SKM-1 treated with dmso at 0.1 percent for 144 hours (cell line): ENCODE data around the gene ACO2.
"Not testable (repeated sequence)": the region's sequence is repeated elsewhere in the genome, so short reads cannot be mapped to it uniquely, and the experiment has no call there.

ENCODE experiments used
- DNase-seq: peaks from one replicate; lab custom pipeline; 2025; ENCODE audit not compliant: unreplicated experiment; lab: John Stamatoyannopoulos, UW

Gene ACO2

DNA sequence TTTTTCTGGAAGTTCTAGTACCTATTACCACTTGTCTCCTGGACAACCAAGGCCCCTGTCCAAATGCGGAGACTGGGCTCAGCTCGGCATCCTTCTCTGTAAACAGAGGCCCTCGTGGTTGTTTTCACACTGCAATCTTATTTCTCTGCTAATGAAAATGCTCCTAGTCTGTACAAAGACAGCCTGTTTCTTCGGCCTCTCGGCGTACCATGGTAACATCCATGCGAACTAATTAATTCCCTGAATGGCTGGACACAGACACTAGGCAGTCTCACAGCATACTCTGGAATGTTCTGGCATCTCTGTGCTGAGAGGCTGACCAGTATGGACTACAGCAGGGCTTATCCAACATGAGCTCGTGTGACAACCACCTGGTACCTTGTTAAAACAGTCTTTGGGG, 69.7 kb downstream of the ACO2 start:
- no peak for DNase-seq

DNA sequence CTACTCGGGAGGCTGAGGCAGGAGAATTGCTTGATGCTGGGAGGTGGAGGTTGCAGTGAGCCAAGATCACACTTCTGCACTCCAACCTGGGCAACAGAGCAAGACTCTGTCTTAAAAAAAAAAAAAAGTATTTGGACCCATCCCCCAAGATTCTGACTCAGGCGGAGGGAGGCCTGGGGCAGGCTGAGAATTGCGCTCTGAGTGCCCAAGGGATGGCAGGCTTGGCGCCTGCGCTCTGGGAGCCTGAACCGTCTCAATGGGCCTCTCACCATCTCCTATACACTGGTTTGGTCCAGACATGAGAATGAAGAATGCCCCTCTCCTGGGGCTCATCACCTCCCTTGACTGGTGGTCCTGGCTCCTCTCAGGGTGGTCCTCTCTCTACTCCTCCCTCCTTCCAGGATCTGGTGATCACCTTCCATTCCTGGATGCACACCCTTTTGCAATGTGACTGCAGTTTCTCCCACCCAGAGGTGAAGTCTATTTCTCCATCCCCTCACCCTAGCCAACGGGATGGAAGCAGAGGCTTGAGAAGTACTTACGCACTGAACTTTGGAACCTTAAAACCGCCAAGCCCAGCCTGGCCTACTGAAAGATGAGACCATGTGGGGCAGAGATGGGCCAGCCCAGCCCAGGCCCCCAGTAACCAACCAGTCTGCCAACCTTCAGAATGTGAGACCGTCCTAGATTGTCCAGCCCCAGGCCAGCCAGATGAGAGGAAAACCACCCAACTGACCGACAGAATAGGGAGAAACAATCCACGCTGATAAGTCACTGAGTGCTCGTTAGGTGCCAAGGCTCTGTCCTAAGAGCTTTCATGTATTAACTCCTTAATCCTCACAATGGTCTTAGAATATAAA, 70.5 kb downstream of the ACO2 start:
- DNase-seq, result no peak

DNA sequence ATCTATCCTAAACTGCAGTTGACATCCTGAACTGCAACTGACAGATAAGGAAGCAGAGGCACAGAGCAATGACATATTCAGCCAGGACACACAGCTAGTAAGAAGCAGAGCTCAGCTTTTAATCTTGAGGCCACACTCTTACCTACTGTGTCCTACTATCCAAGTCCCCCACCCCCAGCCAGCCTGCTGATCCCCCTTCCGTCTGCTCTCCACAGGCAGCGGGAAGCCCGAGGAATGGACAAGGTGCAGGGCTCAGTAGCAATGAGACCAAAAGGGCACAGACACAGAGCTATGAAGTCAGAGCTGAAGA, 71.0 kb downstream of the ACO2 start:
- DNase-seq, result no peak

DNA sequence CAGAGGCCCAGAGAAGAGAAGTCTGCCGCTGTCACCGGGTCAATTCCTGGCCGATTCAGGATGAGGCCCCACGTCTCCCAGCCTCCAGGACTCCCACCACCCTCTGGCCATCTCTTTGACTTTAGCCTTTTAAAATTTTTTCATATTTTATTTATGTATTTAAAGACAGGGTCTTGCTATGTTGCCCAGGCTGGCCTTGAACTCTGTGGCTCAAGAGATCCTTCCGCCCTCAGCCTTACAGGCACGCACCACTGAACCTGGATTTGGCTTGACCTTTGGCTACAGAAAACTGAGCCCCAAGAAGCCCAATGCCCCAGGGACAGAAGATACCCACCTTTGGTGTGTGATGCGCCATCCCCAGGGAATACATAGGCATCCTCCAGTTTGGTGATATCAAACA, 71.4 kb downstream of the ACO2 start:
- no peak for DNase-seq

DNA sequence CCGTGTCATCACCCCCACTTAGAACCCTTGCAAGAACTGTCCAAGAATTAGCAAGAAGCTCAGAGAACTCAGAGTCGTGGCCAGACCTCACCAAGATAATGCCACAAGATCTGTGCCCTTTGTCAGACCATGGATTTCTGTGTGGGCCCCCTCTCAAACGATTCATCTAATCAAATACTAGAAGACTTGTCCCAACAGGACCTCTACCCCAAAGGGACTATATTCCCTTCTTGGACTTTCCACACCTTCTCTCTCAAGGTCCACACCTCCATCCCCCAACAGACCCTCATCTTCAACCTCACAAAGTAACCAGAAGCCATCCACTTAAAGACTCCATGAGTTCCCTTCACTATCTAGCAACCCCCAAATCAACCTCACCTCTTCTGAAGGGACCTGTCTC, 72.6 kb downstream of the ACO2 start:
- DNase-seq, result no peak

DNA sequence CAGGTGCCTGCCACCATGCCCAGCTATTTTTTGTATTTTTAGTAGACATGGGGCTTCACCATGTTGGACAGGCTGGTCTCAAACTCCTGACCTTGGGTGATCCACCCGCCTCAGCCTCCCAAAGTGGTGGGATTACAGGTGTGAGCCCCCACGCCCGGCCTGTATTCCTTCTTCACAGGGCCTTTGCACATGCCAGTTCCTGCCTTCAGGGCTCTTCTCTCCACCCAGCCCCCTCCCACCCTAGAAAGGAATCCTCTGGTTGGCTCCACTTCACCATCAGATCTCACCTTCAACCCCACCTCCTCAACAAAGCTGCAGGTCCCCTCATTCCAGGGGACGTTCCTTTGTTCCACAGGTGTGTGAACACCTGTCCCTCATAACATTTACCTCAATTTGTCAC, 73.3 kb downstream of the ACO2 start:
- DNase-seq, result no peak

DNA sequence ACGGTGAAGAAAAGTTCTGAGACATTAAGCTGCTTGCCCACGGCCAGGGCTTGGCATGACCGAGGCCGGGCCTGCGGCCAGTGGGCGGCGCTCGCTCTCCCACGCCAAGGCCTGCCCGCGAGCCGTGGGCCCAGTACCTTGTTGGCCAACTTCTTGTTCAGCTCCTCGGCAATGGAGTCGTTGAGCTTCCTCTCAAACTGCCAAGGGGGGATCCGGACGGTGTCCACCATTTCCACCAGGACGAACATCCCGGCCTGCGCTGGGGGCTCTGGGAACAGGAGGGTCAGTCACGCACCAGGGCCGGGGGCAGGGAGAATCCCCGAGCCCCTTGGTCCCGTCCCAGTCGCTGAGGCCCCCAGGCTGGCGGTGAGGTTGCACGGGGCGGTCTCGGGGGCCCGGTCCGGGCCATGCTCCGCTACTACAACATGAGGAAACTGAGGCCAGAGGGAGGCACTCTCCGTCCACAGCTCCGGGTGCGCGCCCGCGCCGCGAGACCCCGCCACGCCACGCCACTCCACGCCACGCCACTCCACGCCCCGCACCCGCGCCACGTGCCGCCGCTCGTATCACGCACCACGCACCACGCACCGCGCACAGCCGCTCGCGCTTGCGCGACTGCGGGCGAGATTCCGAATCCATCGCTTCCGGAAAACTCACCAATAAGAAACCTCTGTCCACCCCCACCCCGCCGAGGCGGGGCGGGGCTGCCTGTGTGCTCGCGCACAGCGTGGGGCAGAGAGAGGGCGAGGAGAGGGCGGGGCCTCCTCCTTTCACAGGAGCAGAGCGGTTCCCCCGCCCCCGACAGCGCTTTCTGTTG, 75.1 kb downstream of the ACO2 start, which contains the start of gene POLR3H:
POLR3H (minus strand) TSS at position 617 of the 817 bp plus-strand sequence; CDS start at position 248, 369 bp downstream.
- peak; percentile 95 for DNase-seq

DNA sequence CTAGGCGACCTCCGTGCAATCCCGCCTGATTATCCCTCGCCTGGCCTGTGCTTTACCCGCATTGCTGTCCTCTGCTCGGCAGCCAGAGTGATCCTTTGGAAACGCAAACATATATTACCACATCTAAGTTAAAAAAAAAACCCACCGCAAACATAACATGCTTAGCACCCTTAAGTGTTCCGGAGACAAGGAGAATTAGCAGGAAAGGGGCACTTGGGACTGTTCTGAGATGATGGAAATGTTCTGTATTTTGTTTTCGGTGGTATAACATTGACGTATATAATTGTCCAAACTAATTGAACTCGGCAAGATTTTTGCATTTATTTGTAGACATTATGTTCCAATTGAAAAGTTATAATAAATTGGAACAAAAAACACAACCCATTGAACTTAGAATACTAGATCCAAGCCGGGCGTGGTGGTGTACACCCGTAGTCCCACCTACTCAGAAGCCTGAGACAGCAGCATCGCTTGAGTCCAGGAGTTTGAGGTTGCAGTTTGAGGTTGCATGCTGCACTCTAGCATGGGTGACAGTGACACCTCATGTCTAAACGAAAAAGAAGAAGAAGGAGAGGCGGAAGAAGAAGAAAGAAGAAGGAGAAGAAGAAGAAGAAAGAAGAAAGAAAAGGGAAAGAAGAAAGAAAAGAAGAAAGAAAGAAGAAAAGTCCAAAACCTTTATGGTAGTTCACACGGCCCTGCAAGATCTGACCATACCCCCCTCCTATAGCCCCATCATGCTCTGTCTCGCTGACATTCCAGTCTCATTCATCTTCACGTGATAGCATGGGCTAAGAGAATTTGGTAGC, 76.0 kb downstream of the ACO2 start:
- DNase-seq, result no peak

DNA sequence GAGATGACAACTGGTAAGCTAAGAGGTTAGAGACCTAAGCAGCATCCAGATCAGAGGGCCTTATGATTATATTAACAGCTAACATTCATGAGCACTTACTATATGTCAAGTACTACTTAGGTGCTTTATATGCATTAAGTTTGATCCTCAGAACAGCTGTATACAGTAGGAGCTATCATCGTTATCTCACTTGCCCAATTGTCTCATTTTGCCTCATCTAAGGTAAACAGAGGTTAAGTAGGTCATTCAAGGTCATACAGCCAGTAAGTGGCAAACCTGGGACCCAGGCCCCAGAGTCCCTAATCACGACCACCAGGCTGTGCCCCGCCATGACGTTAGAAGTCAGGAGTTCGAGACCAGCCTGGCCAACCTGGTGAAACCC, 79.9 kb downstream of the ACO2 start:
- DNase-seq, result no peak

DNA sequence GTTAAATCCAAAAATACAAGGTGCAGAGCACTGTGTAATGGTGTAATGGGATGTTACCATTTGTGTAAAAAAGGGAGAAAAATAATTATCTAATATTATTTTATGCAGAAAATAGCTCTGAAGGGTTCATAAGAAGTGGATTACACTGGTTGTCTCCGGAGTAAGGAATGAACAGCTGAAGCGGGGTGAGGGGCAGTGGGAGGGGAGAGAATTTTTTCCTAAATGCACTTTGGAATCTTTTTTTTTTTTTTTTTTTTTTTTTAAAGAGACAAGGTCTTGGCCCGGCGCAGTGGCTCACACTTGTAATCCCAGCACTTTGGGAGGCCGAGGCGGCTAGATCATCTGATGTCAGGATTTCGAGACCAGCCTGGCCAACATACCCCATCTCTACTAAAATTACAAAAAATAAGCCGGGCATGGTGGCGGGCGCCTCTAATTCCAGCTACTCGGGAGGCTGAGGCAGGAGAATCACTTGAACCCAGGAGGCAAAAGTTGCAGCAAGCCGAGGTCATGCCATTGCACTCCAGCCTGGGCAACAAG, 82.1 kb downstream of the ACO2 start:
- DNase-seq, result no peak

DNA sequence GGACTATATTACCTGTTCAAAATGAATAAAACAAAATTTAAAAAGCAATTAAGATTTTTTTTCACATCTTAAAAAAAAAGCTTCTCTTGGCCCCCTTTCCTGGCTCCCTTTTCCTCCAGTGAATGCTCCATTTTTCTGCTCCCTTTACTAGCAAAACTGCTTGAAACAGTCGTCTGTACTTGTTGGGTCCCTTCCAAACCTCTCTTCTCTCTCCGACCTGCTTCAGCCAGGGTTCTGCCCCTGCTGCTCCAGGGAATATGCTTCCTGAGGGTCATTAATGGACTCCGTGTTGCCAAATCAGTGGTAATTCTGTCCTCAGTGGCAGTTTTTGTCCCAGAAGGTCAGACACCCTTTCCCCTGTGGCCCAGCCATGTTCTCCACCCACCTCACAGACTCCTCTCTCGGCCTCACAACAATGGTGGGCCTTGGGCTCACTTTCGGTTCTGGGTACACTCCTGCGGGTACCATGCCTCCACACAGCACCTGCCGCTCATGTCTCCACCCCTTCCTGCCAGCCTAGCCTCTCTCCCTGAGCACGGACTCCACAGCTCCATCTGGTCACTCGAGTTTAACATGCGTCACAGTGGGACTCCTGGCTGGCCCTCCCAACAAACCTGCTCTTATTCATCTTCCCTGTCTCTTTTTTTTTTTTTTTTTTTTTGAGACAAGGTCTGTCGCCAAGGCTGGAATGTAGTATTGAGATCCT, 83.1 kb downstream of the ACO2 start:
- no peak for DNase-seq

DNA sequence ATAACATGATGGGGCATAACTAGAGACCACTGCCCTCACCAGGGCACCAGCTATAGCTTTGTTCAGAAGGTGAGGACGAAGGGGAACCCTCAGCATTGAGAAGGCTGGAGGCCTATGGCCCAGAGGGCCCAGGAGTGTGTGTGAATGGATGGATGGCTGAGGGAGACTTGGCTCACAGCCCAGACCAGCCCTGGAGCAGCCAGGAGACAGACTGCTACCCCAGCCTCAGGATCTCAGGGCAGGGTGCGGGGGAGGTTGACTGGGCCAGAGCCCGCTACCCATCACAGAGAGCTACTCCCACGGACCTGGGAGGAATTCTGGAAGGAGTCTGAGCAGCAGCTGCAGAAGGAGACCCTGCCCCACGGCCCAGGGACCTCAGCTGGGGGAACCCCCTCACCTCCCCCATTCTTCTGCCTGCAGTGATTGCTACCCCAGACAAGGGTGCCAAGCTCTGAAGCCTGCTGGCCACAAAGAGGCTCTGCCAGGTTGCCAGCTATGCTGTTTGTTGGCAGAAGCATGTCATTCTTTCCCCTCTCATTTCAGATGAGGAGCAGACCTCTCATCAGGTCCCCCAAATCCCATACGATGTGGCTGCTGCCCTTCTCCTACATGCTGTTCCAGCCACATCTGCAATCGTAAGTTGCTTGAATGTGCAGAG, 86.5 kb downstream of the ACO2 start:
- no peak for DNase-seq

DNA sequence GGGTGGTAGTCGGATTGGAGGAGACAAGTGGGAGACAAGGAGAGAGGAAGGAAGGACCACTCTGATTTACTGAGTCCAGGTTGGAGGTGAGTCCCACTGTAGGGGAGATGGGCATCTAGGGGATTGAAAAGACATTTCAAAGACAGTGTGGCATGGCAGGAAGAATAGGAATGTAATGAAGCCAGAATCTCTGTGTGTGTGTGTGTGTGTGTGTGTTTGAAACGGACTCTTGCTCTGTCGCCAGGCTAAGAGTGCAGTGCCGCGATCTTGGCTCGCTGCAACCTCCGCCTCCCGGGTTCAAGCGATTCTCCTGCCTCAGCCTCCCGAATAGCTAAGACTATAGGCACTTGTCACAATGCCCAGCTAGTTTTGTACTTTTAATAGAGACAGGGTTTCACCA, 87.6 kb downstream of the ACO2 start:
- DNase-seq, result no peak

DNA sequence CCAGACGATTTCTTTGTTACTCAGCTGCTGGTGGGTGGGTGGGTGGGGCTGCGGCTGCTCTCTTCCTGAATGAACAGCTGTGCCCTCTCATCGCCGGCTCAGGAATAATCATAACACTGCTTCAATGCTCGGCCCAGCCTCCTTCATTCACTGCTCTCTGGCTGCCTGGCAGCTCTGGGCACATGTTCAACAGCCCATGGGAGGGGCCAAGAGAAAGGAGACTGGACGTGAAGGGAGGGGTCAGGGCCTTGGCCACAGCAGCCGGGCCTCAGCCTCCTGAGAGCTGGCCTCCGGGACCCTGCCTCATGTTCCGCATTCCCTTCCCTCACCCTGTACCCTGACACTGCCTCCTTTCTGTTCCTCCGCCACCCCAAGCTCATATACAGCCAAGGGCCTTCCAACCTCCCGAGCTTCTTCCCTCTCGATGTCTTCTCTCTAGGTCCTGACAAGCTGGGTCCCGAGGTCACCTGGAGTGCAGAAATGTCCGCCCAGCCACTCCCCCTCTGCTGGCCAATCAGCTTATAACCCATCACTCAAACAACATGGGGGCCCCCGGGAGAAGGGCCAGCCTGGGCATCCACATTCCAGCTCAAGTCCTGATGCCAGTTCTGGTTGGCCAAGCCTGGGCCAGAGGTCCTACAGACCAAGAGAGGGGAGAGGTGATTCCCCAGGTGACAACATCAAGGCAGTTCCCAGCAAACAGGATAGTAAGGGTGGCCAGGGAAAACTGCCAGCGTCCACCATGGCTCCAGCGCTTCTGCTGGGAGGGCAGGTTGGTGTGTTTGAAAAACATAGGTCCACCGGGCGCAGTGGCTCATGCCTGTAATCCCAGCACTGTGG, 88.7 kb downstream of the ACO2 start:
- no peak for DNase-seq

DNA sequence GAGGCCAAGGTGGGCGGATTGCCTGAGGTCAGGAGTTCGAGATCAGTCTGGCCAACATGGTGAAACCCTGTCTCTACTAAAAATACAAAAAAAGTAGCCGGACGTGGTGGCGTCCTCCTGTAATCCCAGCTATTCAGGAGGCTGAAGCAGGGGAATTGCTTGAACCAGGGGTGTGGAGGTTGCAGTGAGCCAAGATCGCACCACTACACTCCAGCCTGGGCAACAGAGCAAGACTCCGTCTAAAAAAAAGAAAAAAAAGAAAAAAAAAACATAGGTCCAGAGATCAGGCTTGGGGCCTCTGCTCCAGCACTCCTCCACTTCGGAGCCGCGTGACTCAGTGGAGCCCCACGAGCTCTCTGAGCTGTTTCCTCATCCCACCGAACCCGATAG, 89.3 kb downstream of the ACO2 start:
- not testable (repeated sequence) for DNase-seq

DNA sequence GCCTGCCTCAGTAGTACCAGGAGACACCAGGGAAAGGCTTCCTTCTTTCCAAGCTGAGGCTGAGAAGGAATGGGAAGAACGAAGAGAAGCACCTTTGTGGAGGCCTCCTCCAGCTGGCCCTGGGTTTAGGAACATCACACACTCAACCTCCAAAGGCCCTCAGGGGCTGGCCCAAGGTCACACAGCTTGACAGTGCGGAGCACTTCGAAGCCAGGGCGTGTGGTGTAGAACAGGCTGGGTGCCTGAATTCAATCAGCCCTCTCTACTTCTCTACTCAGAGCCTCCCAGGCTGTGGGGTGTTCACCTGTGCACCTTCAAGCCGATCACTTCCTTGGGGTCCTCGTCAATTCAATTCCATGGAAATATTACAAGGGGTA, 91.2 kb downstream of the ACO2 start:
- no peak for DNase-seq

DNA sequence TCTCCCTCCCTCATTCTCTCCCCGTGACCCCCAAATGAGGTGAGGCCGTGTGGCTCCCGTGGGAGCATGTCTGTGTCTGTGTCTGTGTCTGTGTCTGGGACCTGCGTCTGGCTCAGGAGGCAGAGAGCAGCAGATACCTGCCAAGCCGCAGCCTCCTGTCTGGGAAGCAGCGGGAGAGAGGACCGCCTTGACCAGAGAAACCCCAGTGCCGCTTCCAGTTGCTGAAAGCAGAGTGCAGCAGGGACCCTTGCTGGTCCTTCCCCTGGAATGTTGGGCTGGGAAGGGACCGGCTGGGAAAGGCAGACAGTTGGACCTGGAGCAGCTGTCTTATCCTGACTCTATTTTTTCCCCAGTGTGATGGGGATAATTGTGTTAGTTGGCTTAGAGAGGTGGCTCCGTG, 92.4 kb downstream of the ACO2 start:
- DNase-seq, result no peak

DNA sequence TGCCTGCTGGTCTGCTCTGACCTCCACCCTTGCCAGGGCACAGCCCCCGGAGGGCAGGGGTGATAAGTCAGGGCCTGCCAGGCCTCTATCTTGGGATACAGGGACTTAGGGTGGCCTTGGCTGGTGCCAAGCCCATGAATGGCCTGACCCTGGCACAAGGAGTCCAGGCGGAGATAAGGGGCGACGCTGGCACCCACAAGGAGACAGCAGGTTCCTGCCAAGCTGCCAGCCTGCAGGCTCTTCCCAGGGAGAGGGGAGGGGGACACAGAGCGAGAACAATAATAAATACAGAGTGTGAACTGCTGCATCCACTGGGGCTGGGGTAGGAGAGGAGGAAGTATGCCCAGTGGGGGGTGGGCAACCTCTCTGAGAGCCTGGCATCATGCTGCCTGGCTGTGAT, 92.9 kb downstream of the ACO2 start:
- no peak for DNase-seq

DNA sequence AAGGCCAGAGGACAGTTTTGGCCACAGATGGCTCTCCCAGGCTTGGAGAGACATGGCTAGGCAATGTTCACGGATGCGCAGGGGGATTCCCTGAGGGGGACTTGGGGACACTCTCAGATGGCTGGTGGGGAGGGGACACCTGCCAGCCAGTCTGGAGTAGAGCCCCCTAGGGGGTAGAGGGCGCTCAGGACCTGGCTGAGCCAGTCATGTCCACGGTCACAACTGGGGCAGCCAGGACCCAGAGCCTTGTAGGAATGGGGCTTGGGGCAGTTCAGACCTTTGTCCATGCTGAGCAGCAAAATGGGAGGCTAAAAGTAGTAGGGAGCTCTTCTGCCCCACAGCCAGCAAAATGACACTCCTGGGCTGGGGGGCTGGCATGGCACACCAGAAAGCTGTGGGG, 93.5 kb downstream of the ACO2 start:
- no peak for DNase-seq
